IMR-90 (cell line): ENCODE results near the gene GRIPAP1. TPM values are rescaled to one million over a fixed set of nuclear protein-coding genes. Genes with fewer than 3 reads are reported as not detected.

ENCODE experiments used
- ATAC-seq: fragments of 200-7000 bp; cut with Tn5 transposase; 2 replicates; pipeline ENCODE4 v1.9.1; 2020; ENCODE audit warnings: low read depth, mild to moderate bottlenecking, moderate library complexity
- BruUV-seq: library from RNA; stranded (reverse); fragments of 400-500 nt; replicated peaks from 2 replicates; lab custom pipeline; 2021; lab: Mats Ljungman, UMichigan
- CTCF ChIA-PET: fragments of 300-600 bp; formaldehyde crosslinking; extraction: SDS; loops from one replicate; lab custom pipeline; 2021; ENCODE audit warnings: antibody characterized with exemption; lab: Yijun Ruan, JAX
- POLR2A ChIA-PET: fragments of 300-600 bp; sonication (Branson Sonifier 250); formaldehyde crosslinking; loops from one replicate; lab custom pipeline; 2022; ENCODE audit warnings: antibody characterized with exemption; ENCODE audit not compliant: unreplicated experiment; lab: Charles Lee
- DNase-seq: peaks from one replicate; pipeline ENCODE4 v3.0.0; 2013
- H2AFZ ChIP-seq: replicated peaks from 2 replicates; pipeline ENCODE3; 2013; ENCODE audit warnings: low read length, mild to moderate bottlenecking; ENCODE audit not compliant: poor library complexity
- H2AK5ac ChIP-seq: 2 replicates; pipeline ENCODE4 v1.6.1; 2013; ENCODE audit warnings: low read depth, low read length, inconsistent platforms
- H2AK9ac ChIP-seq: replicated peaks from 2 replicates; pipeline ENCODE3; 2013; ENCODE audit warnings: mild to moderate bottlenecking, low read depth, low read length, moderate library complexity; ENCODE audit not compliant: poor library complexity
- H2BK120ac ChIP-seq: 2 replicates; pipeline ENCODE4 v1.6.1; 2013; ENCODE audit warnings: low read depth, low read length, inconsistent platforms
- H2BK15ac ChIP-seq: 3 replicates; pipeline ENCODE4 v1.6.1; 2013; ENCODE audit warnings: low read depth, low read length, inconsistent platforms
- H2BK20ac ChIP-seq: 2 replicates; pipeline ENCODE4 v1.6.1; 2013; ENCODE audit warnings: low read depth, mild to moderate bottlenecking, inconsistent platforms, low read length, moderate library complexity
- H2BK5ac ChIP-seq: 2 replicates; pipeline ENCODE4 v1.6.1; 2013; ENCODE audit warnings: mild to moderate bottlenecking, low read depth, low read length, inconsistent platforms; ENCODE audit not compliant: poor library complexity, severe bottlenecking
- H3K14ac ChIP-seq: replicated peaks from 2 replicates; pipeline ENCODE4 v1.6.1; 2013; ENCODE audit warnings: low read depth, low read length, inconsistent platforms
- H3K18ac ChIP-seq: 2 replicates; pipeline ENCODE4 v1.6.1; 2013; ENCODE audit warnings: low read depth, low read length, control low read depth
- H3K23ac ChIP-seq: 2 replicates; pipeline ENCODE4 v1.6.1; 2013; ENCODE audit warnings: low read depth, low read length, inconsistent platforms
- H3K27ac ChIP-seq: 2 replicates; pipeline ENCODE4 v1.5.1; 2013; ENCODE audit warnings: mild to moderate bottlenecking, control low read depth, low read length; ENCODE audit not compliant: insufficient read depth
- H3K27me3 ChIP-seq: 2 replicates; pipeline ENCODE4 v1.6.1; 2013; ENCODE audit warnings: low read length; ENCODE audit not compliant: control insufficient read depth, insufficient read depth
- H3K36me3 ChIP-seq: 2 replicates; pipeline ENCODE4 v1.6.1; 2013; ENCODE audit warnings: low read length, mixed read lengths; ENCODE audit not compliant: control insufficient read depth, insufficient read depth
- H3K4ac ChIP-seq: 2 replicates; pipeline ENCODE4 v1.6.1; 2013; ENCODE audit warnings: low read depth, low read length, inconsistent platforms
- H3K4me1 ChIP-seq: 2 replicates; pipeline ENCODE4 v1.6.1; 2013; ENCODE audit warnings: low read length, mixed read lengths; ENCODE audit not compliant: control insufficient read depth, insufficient read depth
- H3K4me2 ChIP-seq: 2 replicates; pipeline ENCODE4 v1.6.1; 2013; ENCODE audit warnings: low read depth, mild to moderate bottlenecking, control low read depth, low read length, moderate library complexity
- H3K4me3 ChIP-seq: 2 replicates; pipeline ENCODE4 v1.5.1; 2013; ENCODE audit warnings: low read depth, mild to moderate bottlenecking, control low read depth, low read length, moderate library complexity; ENCODE audit not compliant: insufficient read depth
- H3K56ac ChIP-seq: 2 replicates; pipeline ENCODE4 v1.6.1; 2013; ENCODE audit warnings: low read length, inconsistent platforms; ENCODE audit not compliant: insufficient read depth; ENCODE audit errors: extremely low read depth
- H3K79me1 ChIP-seq, 2 experiments: 2 replicates each; pipeline ENCODE4 v1.6.1; 2013; ENCODE audit warnings: low read length in 2 of 2, inconsistent platforms in 1 of 2, low read depth in 1 of 2
- H3K9ac ChIP-seq: 2 replicates; pipeline ENCODE4 v1.6.1; 2013; ENCODE audit warnings: low read depth, low read length, control low read depth
- H3K9me1 ChIP-seq: 2 replicates; pipeline ENCODE4 v1.6.1; 2013; ENCODE audit warnings: low read length, inconsistent platforms; ENCODE audit not compliant: insufficient read depth
- H3K9me3 ChIP-seq: 2 replicates; pipeline ENCODE4 v1.6.1; 2013; ENCODE audit warnings: low read length; ENCODE audit not compliant: control insufficient read depth, insufficient read depth
- H4K20me1 ChIP-seq: 2 replicates; pipeline ENCODE4 v1.6.1; 2013; ENCODE audit warnings: low read length, inconsistent platforms; ENCODE audit not compliant: insufficient read depth
- H4K5ac ChIP-seq: 2 replicates; pipeline ENCODE4 v1.6.1; 2013; ENCODE audit warnings: mild to moderate bottlenecking, low read depth, low read length, control low read depth
- H4K8ac ChIP-seq, 2 experiments: 2 replicates each; pipeline ENCODE4 v1.6.1; 2013; ENCODE audit warnings: low read depth in 2 of 2, low read length in 2 of 2, control low read depth in 1 of 2, inconsistent platforms in 1 of 2
- H4K91ac ChIP-seq: 2 replicates; pipeline ENCODE4 v1.6.1; 2013; ENCODE audit warnings: low read depth, low read length, inconsistent platforms; ENCODE audit not compliant: insufficient read depth
- BHLHE40 ChIP-seq: fragments of 150-350 bp; IDR thresholded peaks from 2 replicates; pipeline ENCODE4 v1.6.1; 2016; ENCODE audit warnings: mild to moderate bottlenecking, low read depth, low read length
- CEBPB ChIP-seq: IDR thresholded peaks from 2 replicates; pipeline ENCODE4 v1.6.1; 2012; ENCODE audit warnings: low read depth, low read length, improper control_type of control experiment
- CHD1 ChIP-seq: IDR thresholded peaks from 2 replicates; pipeline ENCODE4 v1.6.1; 2012; ENCODE audit warnings: low read depth, low read length, improper control_type of control experiment
- FOS ChIP-seq: fragments of 150-350 bp; IDR thresholded peaks from 2 replicates; pipeline ENCODE4 v1.6.1; 2016; ENCODE audit warnings: low read depth, low read length
- MAFK ChIP-seq: IDR thresholded peaks from 2 replicates; pipeline ENCODE4 v1.6.1; 2012; ENCODE audit warnings: low read depth, low read length, improper control_type of control experiment
- MAZ ChIP-seq: IDR thresholded peaks from 2 replicates; pipeline ENCODE4 v1.6.1; 2012; ENCODE audit warnings: low read depth, mild to moderate bottlenecking, low read length, improper control_type of control experiment, moderate library complexity, borderline replicate concordance
- MXI1 ChIP-seq: IDR thresholded peaks from 2 replicates; pipeline ENCODE4 v1.6.1; 2012; ENCODE audit warnings: low read depth, mild to moderate bottlenecking, low read length, moderate library complexity, borderline replicate concordance
- NFE2L2 ChIP-seq: fragments of 150-350 bp; IDR thresholded peaks from 2 replicates; pipeline ENCODE4 v1.6.1; 2016; ENCODE audit warnings: low read depth, mild to moderate bottlenecking, low read length
- POLR2A ChIP-seq: IDR thresholded peaks from 2 replicates; pipeline ENCODE4 v1.6.1; 2012; ENCODE audit warnings: mild to moderate bottlenecking, low read depth, low read length
- RAD21 ChIP-seq: IDR thresholded peaks from 2 replicates; pipeline ENCODE4 v1.6.1; 2012; ENCODE audit warnings: low read length, improper control_type of control experiment
- RCOR1 ChIP-seq: IDR thresholded peaks from 2 replicates; pipeline ENCODE4 v1.6.1; 2012; ENCODE audit warnings: mild to moderate bottlenecking, low read length, improper control_type of control experiment; ENCODE audit not compliant: insufficient replicate concordance
- RFX5 ChIP-seq: IDR thresholded peaks from 2 replicates; pipeline ENCODE4 v1.8.0; 2012; ENCODE audit warnings: low read depth, mild to moderate bottlenecking, low read length, moderate library complexity
- SMC3 ChIP-seq: fragments of 150-350 bp; IDR thresholded peaks from 2 replicates; pipeline ENCODE4 v1.6.1; 2016; ENCODE audit warnings: low read depth, mild to moderate bottlenecking, antibody characterized with exemption, low read length, moderate library complexity
- WGBS, 2 experiments: methylation state at CpG; one replicate each; pipeline versions ENCODE4 v1.1.5 to v1.1.7; 2013; ENCODE audit warnings: missing lambda C conversion rate in 2 of 2; ENCODE audit not compliant: insufficient read length in 1 of 2; ENCODE audit errors: extremely low coverage in 2 of 2; 5-methylcytosine and 5-hydroxymethylcytosine counted together
- dilution Hi-C: fragments of 300-500 bp; cut with HindIII; formaldehyde crosslinking; loops from one replicate; pipeline ENCODE4 v1.14.3; 2018; ENCODE audit warnings: low sequenced_read_pairs; ENCODE audit not compliant: unreplicated experiment
- in situ Hi-C: fragments of 300-500 bp; cut with MboI; formaldehyde crosslinking; loops from 3 replicates; pipeline ENCODE4 v1.14.3; 2019; ENCODE audit warnings: low sequenced_read_pairs, inconsistent platforms, mixed read lengths
- intact Hi-C: fragments of 100-400 bp; cut with micrococcal nuclease; formaldehyde crosslinking; loops from 2 replicates; pipeline ENCODE4 v1.10.0; 2022
- polyA plus RNA-seq, 3 experiments: library from polyadenylated mRNA; depleted of rRNA; stranded (reverse); fragments of >200 nt; gene quantifications; 2 replicates each; pipeline ENCODE4 v1.2.3, GENCODE V29; 2012; ENCODE audit warnings: low replicate concordance in 1 of 3
- total RNA-seq: library from RNA; depleted of rRNA; stranded (reverse); fragments of >200 nt; gene quantifications from 2 replicates; pipeline ENCODE4 v1.2.3, GENCODE V29; 2012
- TF ChIP-seq, protein P1 (sequence below): fragments of 150-350 bp; IDR thresholded peaks from 2 replicates; pipeline ENCODE4 v1.6.1; 2017; ENCODE audit warnings: mild to moderate bottlenecking, antibody characterized with exemption, low read length, low read depth
- TF ChIP-seq, protein P2 (sequence below): conservative IDR thresholded peaks from 2 replicates; pipeline ENCODE4 v1.5.1; 2012; ENCODE audit warnings: mild to moderate bottlenecking, low read depth, low read length, improper control_type of control experiment
- TF ChIP-seq, protein P3 (sequence below): fragments of 150-350 bp; IDR thresholded peaks from 2 replicates; pipeline ENCODE4 v1.6.1; 2016; ENCODE audit warnings: low read depth, mild to moderate bottlenecking, low read length, moderate library complexity, borderline replicate concordance

GRIPAP1 gene
- total and polyA plus RNA-seq, 2 of the 4 experiments (the other 2 are of a cell fraction) = 17.9 to 25.0 TPM

DNA sequence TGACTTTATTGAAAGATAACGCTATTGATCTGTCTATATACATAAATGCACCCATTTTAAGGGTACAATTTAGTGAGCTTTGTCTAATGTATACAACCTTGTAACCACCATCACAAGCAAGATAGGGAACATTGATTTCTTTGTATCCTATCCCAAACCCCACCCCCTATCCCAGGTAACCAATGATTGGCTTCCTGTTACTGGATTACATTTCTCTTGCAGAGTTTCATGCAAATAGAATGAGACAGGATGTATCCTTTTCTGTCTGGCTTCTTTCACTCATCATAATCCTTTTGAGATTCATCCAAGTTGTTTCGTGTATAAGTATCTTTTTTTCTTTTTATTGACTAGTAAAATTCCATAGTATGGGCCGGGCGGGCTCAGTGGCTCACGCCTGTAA, 1.6 kb upstream of the GRIPAP1 start:
- BruUV-seq = no TSS peak
- Histone ChIP-seq H2AFZ (no peak overlapping the region), H3K4me3 (no peak overlapping the region), H4K5ac (no peak overlapping the region), H3K23ac (no peak overlapping the region), H3K56ac (no peak overlapping the region), H3K4me1 (no peaks in the 10 kb centered on the region; the same call in 1 of the 2 replicates), H2AK5ac (no peak overlapping the region), H2BK120ac (no peak overlapping the region), H4K8ac (no peak overlapping the region), H3K9me1 (no peaks in the 10 kb centered on the region), H3K79me1 (peaks cover 7 to 17% of the 10 kb centered on the region in 2 experiments; a peak in 3 of 4 replicates), H3K27ac (no peak overlapping the region), H4K91ac (no peak overlapping the region), H2BK20ac (no peak overlapping the region), H3K36me3 (peaks cover 5% of the 10 kb centered on the region), H2BK15ac (no peak overlapping the region), H2BK5ac (no peak overlapping the region), H3K4me2 (no peak overlapping the region), H3K9me3 (no peaks in the 10 kb centered on the region), H3K27me3 (no peaks in the 10 kb centered on the region), H3K18ac (no peak overlapping the region), H3K4ac (no peak overlapping the region), H4K20me1 (no peaks in the 10 kb centered on the region), H3K9ac (no peak overlapping the region), H2AK9ac (no peak overlapping the region), H3K14ac (no peak overlapping the region)
- DNase-seq (no peak), ATAC-seq (no peak)
- ChIA-PET CTCF (no interaction called here), POLR2A (no interaction called here)
- intact Hi-C loops = no loop called here
- dilution Hi-C loops = no loop called here
- no CpG with 5 or more reads among the region's 5 CpGs for WGBS, 2 experiments
- TF ChIP-seq MXI1 (no peak), NFE2L2 (no peak), SMC3 (no peak), RAD21 (no peak), RCOR1 (no peak), CHD1 (no peak), POLR2A (no peak), MAFK (no peak), BHLHE40 (no peak), FOS (no peak), MAZ (no peak), CEBPB (no peak), RFX5 (no peak)
- TF ChIP-seq, protein P1, sequence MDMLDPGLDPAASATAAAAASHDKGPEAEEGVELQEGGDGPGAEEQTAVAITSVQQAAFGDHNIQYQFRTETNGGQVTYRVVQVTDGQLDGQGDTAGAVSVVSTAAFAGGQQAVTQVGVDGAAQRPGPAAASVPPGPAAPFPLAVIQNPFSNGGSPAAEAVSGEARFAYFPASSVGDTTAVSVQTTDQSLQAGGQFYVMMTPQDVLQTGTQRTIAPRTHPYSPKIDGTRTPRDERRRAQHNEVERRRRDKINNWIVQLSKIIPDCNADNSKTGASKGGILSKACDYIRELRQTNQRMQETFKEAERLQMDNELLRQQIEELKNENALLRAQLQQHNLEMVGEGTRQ = no peak
- TF ChIP-seq, protein P2, sequence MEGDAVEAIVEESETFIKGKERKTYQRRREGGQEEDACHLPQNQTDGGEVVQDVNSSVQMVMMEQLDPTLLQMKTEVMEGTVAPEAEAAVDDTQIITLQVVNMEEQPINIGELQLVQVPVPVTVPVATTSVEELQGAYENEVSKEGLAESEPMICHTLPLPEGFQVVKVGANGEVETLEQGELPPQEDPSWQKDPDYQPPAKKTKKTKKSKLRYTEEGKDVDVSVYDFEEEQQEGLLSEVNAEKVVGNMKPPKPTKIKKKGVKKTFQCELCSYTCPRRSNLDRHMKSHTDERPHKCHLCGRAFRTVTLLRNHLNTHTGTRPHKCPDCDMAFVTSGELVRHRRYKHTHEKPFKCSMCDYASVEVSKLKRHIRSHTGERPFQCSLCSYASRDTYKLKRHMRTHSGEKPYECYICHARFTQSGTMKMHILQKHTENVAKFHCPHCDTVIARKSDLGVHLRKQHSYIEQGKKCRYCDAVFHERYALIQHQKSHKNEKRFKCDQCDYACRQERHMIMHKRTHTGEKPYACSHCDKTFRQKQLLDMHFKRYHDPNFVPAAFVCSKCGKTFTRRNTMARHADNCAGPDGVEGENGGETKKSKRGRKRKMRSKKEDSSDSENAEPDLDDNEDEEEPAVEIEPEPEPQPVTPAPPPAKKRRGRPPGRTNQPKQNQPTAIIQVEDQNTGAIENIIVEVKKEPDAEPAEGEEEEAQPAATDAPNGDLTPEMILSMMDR = no peak
- TF ChIP-seq, protein P3, sequence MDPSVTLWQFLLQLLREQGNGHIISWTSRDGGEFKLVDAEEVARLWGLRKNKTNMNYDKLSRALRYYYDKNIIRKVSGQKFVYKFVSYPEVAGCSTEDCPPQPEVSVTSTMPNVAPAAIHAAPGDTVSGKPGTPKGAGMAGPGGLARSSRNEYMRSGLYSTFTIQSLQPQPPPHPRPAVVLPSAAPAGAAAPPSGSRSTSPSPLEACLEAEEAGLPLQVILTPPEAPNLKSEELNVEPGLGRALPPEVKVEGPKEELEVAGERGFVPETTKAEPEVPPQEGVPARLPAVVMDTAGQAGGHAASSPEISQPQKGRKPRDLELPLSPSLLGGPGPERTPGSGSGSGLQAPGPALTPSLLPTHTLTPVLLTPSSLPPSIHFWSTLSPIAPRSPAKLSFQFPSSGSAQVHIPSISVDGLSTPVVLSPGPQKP = no peak
- in situ Hi-C loops = no loop called here
